Measurements from ENCODE around the gene FAM236D. TPM values are rescaled to one million over a fixed set of nuclear protein-coding genes. Genes with fewer than 3 reads are reported as not detected.
"Not testable (repeated sequence)": the region's sequence is repeated elsewhere in the genome, so short reads cannot be mapped to it uniquely, and the experiment has no call there.

The FAM236D gene
- total RNA-seq (2022) (not detected in 2 replicates), Bru-seq, nascent RNA (not detected), BruChase-seq, experiment 1, labeled RNA remaining after a 6-hour chase (not detected), BruChase-seq, experiment 2, labeled RNA remaining after a 2-hour chase (not detected)
- long read RNA-seq, result 0 reads

GRCh38 chrX:72808110-72808509 lies at the start of gene FAM236D:
FAM236D (minus strand) TSS chrX:72808210; CDS start chrX:72808110, 100 bp downstream.
- BruUV-seq (replicated peaks); H3K27ac Mint-ChIP-seq (ENCODE audit: low read depth, unreplicated experiment); H3K9me3 Mint-ChIP-seq (ENCODE audit: unreplicated experiment); CTCF ChIA-PET; H3K4me3 Mint-ChIP-seq (ENCODE audit: unreplicated experiment); H3K27me3 Mint-ChIP-seq (ENCODE audit: insufficient read depth, unreplicated experiment); DNase-seq (ENCODE audit: unreplicated experiment); POLR2A ChIA-PET; H3K4me1 Mint-ChIP-seq (ENCODE audit: insufficient read depth, unreplicated experiment); H3K36me3 Mint-ChIP-seq (ENCODE audit: insufficient read depth, unreplicated experiment); intact Hi-C loops (cut with micrococcal nuclease): not testable (repeated sequence)

DNA sequence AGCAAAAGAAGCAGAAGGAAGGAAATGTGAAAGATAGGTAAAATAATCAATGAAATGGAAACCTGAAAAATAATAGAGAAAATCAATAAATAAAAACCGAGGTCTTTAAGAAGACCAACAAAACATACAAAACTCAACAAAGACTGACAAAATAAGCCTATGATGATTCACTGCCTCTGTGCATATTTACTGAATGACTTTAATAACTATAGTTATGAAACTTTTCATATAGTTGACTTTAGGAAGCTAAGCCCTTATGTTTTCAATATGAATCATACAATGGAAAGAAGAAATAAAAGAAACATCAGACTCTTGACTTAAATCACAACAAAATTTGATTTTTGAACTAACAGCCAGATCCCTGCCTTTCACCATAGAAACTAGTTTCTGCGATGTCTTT lies 29.5 kb upstream of the FAM236D start:
- H3K4me1 Mint-ChIP-seq (ENCODE audit: insufficient read depth, unreplicated experiment); POLR2A ChIA-PET; CTCF ChIA-PET; H3K9me3 Mint-ChIP-seq (ENCODE audit: unreplicated experiment); H3K27ac Mint-ChIP-seq (ENCODE audit: low read depth, unreplicated experiment); H3K36me3 Mint-ChIP-seq (ENCODE audit: insufficient read depth, unreplicated experiment); BruUV-seq (replicated peaks); H3K27me3 Mint-ChIP-seq (ENCODE audit: insufficient read depth, unreplicated experiment); intact Hi-C loops (cut with micrococcal nuclease); DNase-seq (ENCODE audit: unreplicated experiment); H3K4me3 Mint-ChIP-seq (ENCODE audit: unreplicated experiment): not testable (repeated sequence)

- H3K27ac Mint-ChIP-seq (ENCODE audit: low read depth, unreplicated experiment); BruUV-seq (replicated peaks); H3K36me3 Mint-ChIP-seq (ENCODE audit: insufficient read depth, unreplicated experiment); intact Hi-C loops (cut with micrococcal nuclease); H3K27me3 Mint-ChIP-seq (ENCODE audit: insufficient read depth, unreplicated experiment); H3K4me3 Mint-ChIP-seq (ENCODE audit: unreplicated experiment); POLR2A ChIA-PET; CTCF ChIA-PET; DNase-seq (ENCODE audit: unreplicated experiment); H3K4me1 Mint-ChIP-seq (ENCODE audit: insufficient read depth, unreplicated experiment); H3K9me3 Mint-ChIP-seq (ENCODE audit: unreplicated experiment): not testable (repeated sequence)
Observed at GRCh38 chrX:72830701-72831100, 22.7 kb upstream of the FAM236D start.

DNA sequence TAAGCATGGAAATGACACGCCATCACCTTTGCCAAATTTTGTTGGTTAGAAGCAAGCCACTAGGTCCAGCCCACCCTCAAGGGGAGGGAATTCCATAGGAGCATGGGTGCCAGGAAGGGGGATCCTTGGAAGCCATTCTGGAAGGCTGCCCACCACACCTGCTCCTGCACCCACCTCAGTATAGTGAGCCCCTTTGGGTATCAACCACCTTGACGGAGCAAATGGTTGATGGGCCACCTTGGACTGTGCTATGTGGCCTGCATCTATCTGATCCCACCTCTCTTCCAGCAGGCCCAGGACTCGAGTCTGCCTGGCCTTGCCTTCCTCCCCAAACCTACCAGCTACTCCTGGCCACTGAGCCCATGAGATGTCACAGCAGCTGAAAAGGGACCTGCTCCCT lies 17.6 kb downstream of the FAM236D start:
- H3K4me3 Mint-ChIP-seq (ENCODE audit: unreplicated experiment); POLR2A ChIA-PET; H3K9me3 Mint-ChIP-seq (ENCODE audit: unreplicated experiment); H3K27me3 Mint-ChIP-seq (ENCODE audit: insufficient read depth, unreplicated experiment); H3K27ac Mint-ChIP-seq (ENCODE audit: low read depth, unreplicated experiment); intact Hi-C loops (cut with micrococcal nuclease); H3K36me3 Mint-ChIP-seq (ENCODE audit: insufficient read depth, unreplicated experiment); DNase-seq (ENCODE audit: unreplicated experiment); CTCF ChIA-PET; BruUV-seq (replicated peaks); H3K4me1 Mint-ChIP-seq (ENCODE audit: insufficient read depth, unreplicated experiment): not testable (repeated sequence)

GRCh38 chrX:72788142-72788541 lies 19.9 kb downstream of the FAM236D start:
- POLR2A ChIA-PET; CTCF ChIA-PET; BruUV-seq (replicated peaks); H3K27me3 Mint-ChIP-seq (ENCODE audit: insufficient read depth, unreplicated experiment); DNase-seq (ENCODE audit: unreplicated experiment); intact Hi-C loops (cut with micrococcal nuclease); H3K4me1 Mint-ChIP-seq (ENCODE audit: insufficient read depth, unreplicated experiment); H3K27ac Mint-ChIP-seq (ENCODE audit: low read depth, unreplicated experiment); H3K9me3 Mint-ChIP-seq (ENCODE audit: unreplicated experiment); H3K4me3 Mint-ChIP-seq (ENCODE audit: unreplicated experiment); H3K36me3 Mint-ChIP-seq (ENCODE audit: insufficient read depth, unreplicated experiment): not testable (repeated sequence)

GRCh38 chrX:72783964-72784363 lies 24.0 kb downstream of the FAM236D start:
- BruUV-seq (replicated peaks); H3K4me1 Mint-ChIP-seq (ENCODE audit: insufficient read depth, unreplicated experiment); intact Hi-C loops (cut with micrococcal nuclease); POLR2A ChIA-PET; H3K9me3 Mint-ChIP-seq (ENCODE audit: unreplicated experiment); DNase-seq (ENCODE audit: unreplicated experiment); H3K27ac Mint-ChIP-seq (ENCODE audit: low read depth, unreplicated experiment); CTCF ChIA-PET; H3K27me3 Mint-ChIP-seq (ENCODE audit: insufficient read depth, unreplicated experiment); H3K36me3 Mint-ChIP-seq (ENCODE audit: insufficient read depth, unreplicated experiment); H3K4me3 Mint-ChIP-seq (ENCODE audit: unreplicated experiment): not testable (repeated sequence)

- H3K9me3 Mint-ChIP-seq (ENCODE audit: unreplicated experiment); CTCF ChIA-PET; H3K27me3 Mint-ChIP-seq (ENCODE audit: insufficient read depth, unreplicated experiment); H3K27ac Mint-ChIP-seq (ENCODE audit: low read depth, unreplicated experiment); intact Hi-C loops (cut with micrococcal nuclease); H3K36me3 Mint-ChIP-seq (ENCODE audit: insufficient read depth, unreplicated experiment); H3K4me3 Mint-ChIP-seq (ENCODE audit: unreplicated experiment); H3K4me1 Mint-ChIP-seq (ENCODE audit: insufficient read depth, unreplicated experiment); DNase-seq (ENCODE audit: unreplicated experiment); POLR2A ChIA-PET; BruUV-seq (replicated peaks): not testable (repeated sequence)
Observed at GRCh38 chrX:72783365-72783936, 24.6 kb downstream of the FAM236D start.

GRCh38 chrX:72782560-72782959 lies 25.4 kb downstream of the FAM236D start, which contains the start of gene FAM236B:
FAM236B (minus strand) TSS chrX:72782660; CDS start chrX:72782560, 100 bp downstream.
- CTCF ChIA-PET; H3K36me3 Mint-ChIP-seq (ENCODE audit: insufficient read depth, unreplicated experiment); H3K27me3 Mint-ChIP-seq (ENCODE audit: insufficient read depth, unreplicated experiment); H3K9me3 Mint-ChIP-seq (ENCODE audit: unreplicated experiment); H3K4me1 Mint-ChIP-seq (ENCODE audit: insufficient read depth, unreplicated experiment); BruUV-seq (replicated peaks); intact Hi-C loops (cut with micrococcal nuclease); DNase-seq (ENCODE audit: unreplicated experiment); H3K4me3 Mint-ChIP-seq (ENCODE audit: unreplicated experiment); H3K27ac Mint-ChIP-seq (ENCODE audit: low read depth, unreplicated experiment); POLR2A ChIA-PET: not testable (repeated sequence)

DNA sequence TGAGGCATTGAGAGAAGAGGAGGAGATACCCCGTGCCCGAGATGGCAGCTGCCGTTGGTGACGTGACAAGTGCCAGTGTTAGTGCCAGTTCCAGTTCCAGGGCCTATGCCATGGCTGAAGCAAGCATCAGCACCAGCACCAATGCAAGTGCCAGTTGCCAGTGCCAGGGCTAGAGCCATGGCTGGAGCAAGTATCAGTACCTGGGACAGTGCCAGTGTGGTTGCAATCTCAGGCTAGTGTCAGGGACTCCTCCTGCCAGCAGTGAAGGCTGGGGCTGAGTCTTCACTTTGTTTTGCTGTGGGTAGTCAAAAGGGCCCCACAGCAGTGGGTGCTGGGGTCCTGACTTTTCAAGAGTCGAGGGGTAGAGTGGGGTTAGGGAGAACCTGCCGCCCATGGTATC lies 29.9 kb downstream of the FAM236D start:
- H3K9me3 Mint-ChIP-seq (ENCODE audit: unreplicated experiment); intact Hi-C loops (cut with micrococcal nuclease); H3K4me3 Mint-ChIP-seq (ENCODE audit: unreplicated experiment); H3K36me3 Mint-ChIP-seq (ENCODE audit: insufficient read depth, unreplicated experiment); BruUV-seq (replicated peaks); H3K27me3 Mint-ChIP-seq (ENCODE audit: insufficient read depth, unreplicated experiment); DNase-seq (ENCODE audit: unreplicated experiment); H3K27ac Mint-ChIP-seq (ENCODE audit: low read depth, unreplicated experiment); POLR2A ChIA-PET; CTCF ChIA-PET; H3K4me1 Mint-ChIP-seq (ENCODE audit: insufficient read depth, unreplicated experiment): not testable (repeated sequence)

- H3K9me3 Mint-ChIP-seq (ENCODE audit: unreplicated experiment); H3K4me1 Mint-ChIP-seq (ENCODE audit: insufficient read depth, unreplicated experiment); H3K36me3 Mint-ChIP-seq (ENCODE audit: insufficient read depth, unreplicated experiment); H3K27me3 Mint-ChIP-seq (ENCODE audit: insufficient read depth, unreplicated experiment); BruUV-seq (replicated peaks); intact Hi-C loops (cut with micrococcal nuclease); CTCF ChIA-PET; H3K27ac Mint-ChIP-seq (ENCODE audit: low read depth, unreplicated experiment); DNase-seq (ENCODE audit: unreplicated experiment); POLR2A ChIA-PET; H3K4me3 Mint-ChIP-seq (ENCODE audit: unreplicated experiment): not testable (repeated sequence)
Observed at GRCh38 chrX:72777467-72777790, 30.6 kb downstream of the FAM236D start.

Data from MCF 10A (cell line).